GM18505 (cell line): ENCODE measurements around the gene FRS3.

Experiments used
- ATAC-seq: cut with Tn5 transposase; IDR thresholded peaks from one replicate; pipeline ENCODE4 v1.9.1; 2021; ENCODE audit not compliant: unreplicated experiment
- POLR2A ChIP-seq: IDR thresholded peaks from 4 replicates; pipeline ENCODE4 v1.6.1; 2011; ENCODE audit warnings: borderline replicate concordance; ENCODE audit not compliant: insufficient read depth, insufficient read length; ENCODE audit errors: extremely low read depth

Gene FRS3

GRCh38 chr6:41785254-41785653, 5.6 kb upstream of the FRS3 start:
- TF ChIP-seq POLR2A: no peak
- ATAC-seq: no peak

DNA sequence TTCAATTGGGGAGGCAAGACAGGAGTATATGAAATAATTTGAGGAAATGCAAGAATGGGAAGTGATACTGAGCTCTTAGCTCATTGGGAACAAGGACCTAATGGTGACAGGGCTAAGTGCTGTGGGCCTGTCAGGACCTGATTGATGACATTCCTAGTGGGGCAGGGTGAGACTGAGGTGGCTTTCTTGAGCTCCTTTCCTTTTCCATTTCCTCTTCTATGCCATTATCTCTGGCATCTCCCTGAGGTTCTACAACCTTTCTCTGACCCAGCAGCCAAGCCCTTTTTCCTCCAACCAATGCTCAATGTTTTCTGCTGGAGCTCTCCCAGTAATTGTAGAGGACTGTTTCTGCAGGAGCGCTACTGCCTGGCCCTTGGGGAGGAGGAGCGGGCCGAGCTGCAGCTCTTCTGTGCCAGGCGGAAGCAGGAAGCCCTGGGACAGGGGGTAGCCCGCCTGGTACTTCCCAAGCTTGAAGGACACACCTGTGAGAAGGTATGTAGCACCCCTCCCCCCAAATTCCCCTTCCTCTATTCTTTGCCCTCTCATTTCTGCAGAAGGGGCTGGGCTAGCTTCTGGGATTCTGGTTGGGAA, 5.0 kb upstream of the FRS3 start:
- ATAC-seq: no peak
- TF ChIP-seq POLR2A: no peak

GRCh38 chr6:41783106-41783780, 3.5 kb upstream of the FRS3 start:
- no peak for TF ChIP-seq POLR2A
- ATAC-seq: no peak

DNA sequence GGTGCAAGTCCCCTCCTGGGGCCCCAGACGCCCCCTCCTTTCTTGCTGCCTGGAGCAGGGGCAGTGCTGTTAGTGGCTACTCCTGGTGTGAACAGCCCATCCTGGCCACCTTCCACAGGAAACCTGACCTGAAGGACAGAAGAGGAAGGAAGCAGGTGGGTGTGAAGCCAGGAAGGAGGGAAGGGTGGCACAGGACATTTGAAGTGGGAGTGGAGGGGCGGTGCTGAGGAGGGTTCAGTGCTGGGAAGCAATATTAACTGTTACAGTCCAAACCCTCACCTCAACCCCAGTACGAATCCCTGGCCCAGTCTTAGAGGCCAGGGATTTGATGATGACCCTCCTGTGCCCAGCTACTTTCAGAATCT, 1.6 kb upstream of the FRS3 start:
- no peak for ATAC-seq
- TF ChIP-seq POLR2A: no peak

DNA sequence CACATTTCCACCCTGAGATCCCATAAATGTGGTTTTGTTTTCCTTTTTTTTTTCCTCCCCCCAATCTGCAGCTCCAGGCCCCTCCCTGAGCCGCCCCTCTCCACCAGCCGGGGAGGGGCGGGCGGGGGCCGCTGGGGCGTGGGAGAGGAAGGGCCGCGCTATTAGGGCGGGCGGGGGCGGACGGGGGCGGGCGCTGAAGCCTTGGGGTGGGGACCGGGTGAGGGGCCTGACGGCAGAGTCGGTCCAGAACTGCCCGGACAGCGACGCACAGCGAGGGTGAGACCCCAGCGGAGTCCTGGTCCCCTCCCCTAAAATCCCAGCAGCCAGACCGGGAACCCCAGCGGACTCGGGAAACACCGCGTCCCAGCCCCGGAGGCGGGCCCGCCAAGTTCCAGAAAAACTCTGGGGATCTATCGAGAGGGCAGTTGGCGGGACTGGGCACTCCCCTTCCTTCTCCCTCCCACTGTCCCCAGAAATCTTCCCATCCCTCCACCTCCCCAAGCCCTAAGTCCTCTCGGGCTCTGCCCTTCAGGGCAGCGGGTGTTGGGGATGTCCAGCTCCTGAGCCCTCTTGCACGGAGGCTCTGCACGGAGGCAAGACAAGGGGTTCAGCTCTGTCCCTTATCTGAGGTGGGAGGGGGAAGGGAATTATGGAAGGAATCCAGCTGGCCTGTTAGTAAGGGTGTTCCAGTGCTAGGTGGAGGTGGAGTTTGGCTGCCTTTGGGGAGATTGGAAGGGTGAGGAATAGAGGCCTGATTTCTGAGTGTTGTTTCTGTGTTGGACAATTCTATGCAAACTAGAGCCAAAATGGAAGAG, 1.1 kb upstream of the FRS3 start, which contains the start of gene PRICKLE4:
Gene PRICKLE4, plus strand, starts transcription at position 232 of the 815 bp plus-strand sequence. CDS start 2,692 bp downstream, outside the sequence.
- ATAC-seq: no peak
- no peak for TF ChIP-seq POLR2A

DNA sequence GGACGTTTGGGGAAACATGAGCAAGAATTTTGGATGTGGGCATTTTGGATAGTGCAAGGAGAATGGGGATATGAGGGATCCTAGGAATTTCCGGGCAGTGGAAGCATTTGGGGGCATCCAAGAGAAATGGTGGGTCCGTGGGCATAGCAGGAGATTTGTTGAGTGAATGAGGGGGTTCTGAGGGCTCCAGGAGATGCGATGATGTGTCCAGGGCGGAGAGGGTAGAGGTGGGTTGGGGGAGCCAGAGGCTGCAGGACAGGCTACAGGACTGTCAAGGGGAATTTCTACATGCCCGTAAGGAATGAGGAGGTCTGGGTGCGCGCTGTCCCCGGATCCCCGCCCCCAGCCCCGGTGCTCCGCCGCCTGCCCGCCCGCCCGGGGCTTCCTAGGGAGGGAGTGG, 364 bp downstream of the FRS3 start:
- TF ChIP-seq POLR2A: no peak
- ATAC-seq: no peak

DNA sequence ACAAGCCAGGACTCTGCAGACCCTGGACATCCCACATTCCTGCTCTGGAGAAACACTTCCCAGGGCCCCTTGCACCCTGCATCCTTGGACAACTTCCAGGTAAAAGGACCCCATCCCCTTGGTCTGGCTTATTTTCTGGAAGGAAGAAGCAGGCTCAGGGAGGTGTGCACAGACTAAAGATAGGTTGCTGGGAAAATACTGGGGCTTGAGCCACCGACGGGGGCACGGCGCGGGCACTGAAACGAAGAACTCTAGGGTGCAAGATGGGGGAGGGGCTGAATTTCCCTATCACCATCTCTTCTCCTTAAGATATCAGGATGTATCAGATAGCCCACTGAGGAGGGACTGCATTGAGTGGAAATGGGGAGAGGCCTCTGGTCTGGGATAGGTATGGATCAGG, 805 bp downstream of the FRS3 start:
- ATAC-seq: no peak
- no peak for TF ChIP-seq POLR2A

DNA sequence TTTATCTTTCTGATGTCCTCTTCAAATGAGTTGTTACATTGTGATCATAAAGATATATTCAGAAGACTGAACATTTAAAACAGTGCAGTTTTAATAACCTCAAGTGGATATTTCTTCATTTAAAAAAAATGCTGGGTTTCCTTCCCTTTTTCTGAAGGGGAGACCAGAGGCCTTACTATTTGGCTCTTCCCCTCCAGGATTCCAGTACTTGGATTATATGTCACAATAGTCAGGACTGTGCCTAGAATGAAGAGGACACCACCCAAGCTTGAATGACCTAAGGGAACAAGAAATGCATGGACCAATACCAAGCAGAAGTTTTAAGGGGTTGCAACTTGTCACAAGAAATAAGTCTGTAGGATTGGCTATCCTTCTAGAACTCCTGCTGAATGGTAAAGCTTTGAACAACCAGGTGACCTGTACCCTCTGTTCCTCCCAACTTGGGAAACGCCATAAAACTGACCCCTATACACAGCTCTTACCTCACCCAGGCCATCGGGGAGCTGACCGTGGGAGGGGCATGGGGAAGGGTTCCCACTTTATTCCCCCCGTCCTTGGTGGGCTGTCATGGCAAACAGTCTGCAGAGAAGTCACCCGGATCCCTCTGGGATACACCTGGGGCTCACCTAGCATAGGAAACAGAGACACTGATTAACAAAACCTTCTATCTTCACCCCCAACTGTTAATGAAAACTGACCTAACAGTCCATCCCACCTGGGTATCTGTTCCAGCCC, 2.0 kb downstream of the FRS3 start:
- no peak for TF ChIP-seq POLR2A

GRCh38 chr6:41775293-41775882, 4.3 kb downstream of the FRS3 start:
- no peak for TF ChIP-seq POLR2A
- no peak for ATAC-seq

More for the DNA sequence above, 2.0 kb downstream of the FRS3 start:
- no peak for ATAC-seq

GRCh38 chr6:41774841-41775240, 4.9 kb downstream of the FRS3 start:
- ATAC-seq: no peak
- TF ChIP-seq POLR2A: no peak

- ATAC-seq: no peak
- TF ChIP-seq POLR2A: no peak
Observed at GRCh38 chr6:41771058-41771983, 8.4 kb downstream of the FRS3 start.
